Mesenchymal stem cell (in vitro differentiated cells and primary cell): ENCODE measurements around the gene MAP4K2.
A peak's percentile ranks its signal among the peaks of the same experiment; 100 is the strongest.

Experiments used
- DNase-seq: peaks from one replicate; pipeline ENCODE4 v3.0.0-alpha.2; 2013
- H2AFZ ChIP-seq: one replicate; pipeline ENCODE4 v1.6.1; 2013; ENCODE audit warnings: low read depth, mild to moderate bottlenecking, control low read depth, inconsistent platforms, low read length, moderate library complexity
- H2AK5ac ChIP-seq: 2 replicates; pipeline ENCODE4 v1.6.1; 2013; ENCODE audit warnings: low read length, moderate library complexity, mild to moderate bottlenecking, inconsistent platforms; ENCODE audit not compliant: severe bottlenecking
- H2BK120ac ChIP-seq: one replicate; pipeline ENCODE4 v1.6.1; 2013; ENCODE audit warnings: low read depth, mild to moderate bottlenecking, inconsistent platforms, low read length, moderate library complexity
- H2BK12ac ChIP-seq, 2 experiments: one replicate each; pipeline ENCODE4 v1.6.1; 2013; ENCODE audit warnings: inconsistent platforms in 2 of 2, low read length in 2 of 2, mild to moderate bottlenecking in 2 of 2, moderate library complexity in 2 of 2, control low read depth in 1 of 2
- H2BK15ac ChIP-seq: one replicate; pipeline ENCODE4 v1.6.1; 2013; ENCODE audit warnings: mild to moderate bottlenecking, low read depth, inconsistent platforms; ENCODE audit not compliant: poor library complexity, severe bottlenecking
- H2BK5ac ChIP-seq: 2 replicates; pipeline ENCODE4 v1.6.1; 2013; ENCODE audit warnings: low read depth, mild to moderate bottlenecking, low read length, control low read depth, inconsistent platforms; ENCODE audit not compliant: poor library complexity, severe bottlenecking
- H3K14ac ChIP-seq, 2 experiments: one replicate each; pipeline ENCODE4 v1.6.1; 2013; ENCODE audit warnings: inconsistent platforms in 2 of 2, low read length in 2 of 2, control low read depth in 1 of 2, mild to moderate bottlenecking in 1 of 2, moderate library complexity in 1 of 2
- H3K18ac ChIP-seq, 2 experiments: one replicate each; pipeline ENCODE4 v1.6.1; 2013; ENCODE audit warnings: inconsistent platforms in 2 of 2, low read length in 2 of 2, control low read depth in 1 of 2, low read depth in 1 of 2, mild to moderate bottlenecking in 1 of 2
- H3K23ac ChIP-seq, 2 experiments: one replicate each; pipeline ENCODE4 v1.6.1; 2013; ENCODE audit warnings: inconsistent platforms in 2 of 2, low read length in 2 of 2, mild to moderate bottlenecking in 2 of 2, moderate library complexity in 2 of 2, control low read depth in 1 of 2
- H3K27ac ChIP-seq: 2 replicates; pipeline ENCODE4 v1.5.1; 2013; ENCODE audit warnings: mild to moderate bottlenecking, moderate library complexity, low read length, control low read depth, inconsistent platforms; ENCODE audit not compliant: poor library complexity, severe bottlenecking
- H3K27me3 ChIP-seq, 2 experiments: 2 replicates each; pipeline versions ENCODE4 v1.6.1 to v1.7.0; 2013; ENCODE audit warnings: low read length in 2 of 2, mild to moderate bottlenecking in 2 of 2, moderate library complexity in 2 of 2, control low read depth in 1 of 2, inconsistent platforms in 1 of 2; ENCODE audit not compliant: control insufficient read depth in 1 of 2, insufficient read depth in 1 of 2
- H3K36me3 ChIP-seq, 2 experiments: 2 replicates each; pipeline versions ENCODE4 v1.6.1 to v1.7.0; 2013; ENCODE audit warnings: low read length in 2 of 2, control low read depth in 1 of 2, inconsistent platforms in 1 of 2, low read depth in 1 of 2, mild to moderate bottlenecking in 1 of 2; ENCODE audit not compliant: insufficient read depth in 2 of 2, control insufficient read depth in 1 of 2
- H3K4ac ChIP-seq, 2 experiments: one replicate each; pipeline ENCODE4 v1.6.1; 2013; ENCODE audit warnings: inconsistent platforms in 2 of 2, low read length in 2 of 2, mild to moderate bottlenecking in 2 of 2, moderate library complexity in 2 of 2, control low read depth in 1 of 2, low read depth in 1 of 2
- H3K4me1 ChIP-seq: 2 replicates; pipeline ENCODE4 v1.6.1; 2013; ENCODE audit warnings: low read depth, low read length, control low read depth; ENCODE audit not compliant: control insufficient read depth, insufficient read depth
- H3K4me2 ChIP-seq: 2 replicates; pipeline ENCODE4 v1.6.1; 2013; ENCODE audit warnings: low read length, mild to moderate bottlenecking, inconsistent platforms; ENCODE audit not compliant: poor library complexity, severe bottlenecking
- H3K4me3 ChIP-seq, 2 experiments: 2 replicates each; pipeline versions ENCODE4 v1.5.1 to v1.7.0; 2013; ENCODE audit warnings: low read length in 2 of 2, mild to moderate bottlenecking in 2 of 2, control low read depth in 1 of 2, low read depth in 1 of 2; ENCODE audit not compliant: insufficient read depth in 1 of 2
- H3K79me1 ChIP-seq: replicated peaks from 2 replicates; pipeline ENCODE4 v1.6.1; 2013; ENCODE audit warnings: mild to moderate bottlenecking, control low read depth, low read length, inconsistent platforms; ENCODE audit not compliant: poor library complexity, severe bottlenecking
- H3K9ac ChIP-seq: 2 replicates; pipeline ENCODE4 v1.7.0; 2013; ENCODE audit warnings: mild to moderate bottlenecking, low read length, moderate library complexity
- H3K9me3 ChIP-seq: 2 replicates; pipeline ENCODE4 v1.7.0; 2013; ENCODE audit warnings: mild to moderate bottlenecking, low read length; ENCODE audit not compliant: control insufficient read depth
- H4K8ac ChIP-seq: one replicate; pipeline ENCODE4 v1.6.1; 2013; ENCODE audit warnings: inconsistent platforms, mild to moderate bottlenecking, low read length, moderate library complexity
- H4K91ac ChIP-seq: one replicate; pipeline ENCODE4 v1.6.1; 2013; ENCODE audit warnings: mild to moderate bottlenecking, low read length, inconsistent platforms
- WGBS: methylation state at CpG from one replicate; pipeline ENCODE4 v1.1.7; 2013; ENCODE audit warnings: mixed read lengths; 5-methylcytosine and 5-hydroxymethylcytosine counted together

The MAP4K2 gene

DNA sequence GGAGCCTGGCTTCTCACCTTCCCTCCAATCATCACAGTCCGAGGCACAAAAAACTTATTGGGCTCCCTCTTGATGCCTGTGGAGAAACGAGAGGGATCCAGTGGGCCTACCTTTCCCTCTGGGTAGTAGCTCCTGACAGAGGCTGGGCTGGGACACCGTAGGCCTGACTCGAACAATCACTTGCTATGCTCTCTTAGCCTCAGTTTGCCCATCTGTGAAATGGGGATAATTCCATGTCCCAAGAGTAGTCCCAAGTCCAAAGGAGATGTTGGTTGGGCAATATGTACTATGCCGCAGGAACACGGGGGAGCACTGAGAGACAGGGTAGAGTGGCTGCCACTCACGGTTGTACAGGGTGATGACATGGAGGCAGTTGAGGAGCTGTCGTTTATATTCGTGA, 51.4 kb downstream of the MAP4K2 start:
- H3K23ac ChIP-seq, result no peak overlapping the region
- peaks cover 0 to 4% of the 10 kb centered on the region in 2 experiments for H3K27me3 ChIP-seq
- no peak overlapping the region for H3K4me3 ChIP-seq
- no peak overlapping the region for H2BK5ac ChIP-seq
- H4K91ac ChIP-seq, result no peak overlapping the region
- no peak overlapping the region for H2BK12ac ChIP-seq
- no peak overlapping the region for H3K14ac ChIP-seq
- no peak overlapping the region for H3K4me2 ChIP-seq
- no peak overlapping the region for H2AK5ac ChIP-seq
- peaks cover 2% of the 10 kb centered on the region for H3K4me1 ChIP-seq
- no peaks in the 10 kb centered on the region for H3K79me1 ChIP-seq
- H4K8ac ChIP-seq, result no peak overlapping the region
- no peak for DNase-seq
- H2BK120ac ChIP-seq, result no peak overlapping the region
- H3K4ac ChIP-seq, result no peak overlapping the region
- H2BK15ac ChIP-seq, result no peak overlapping the region
- no peak overlapping the region for H3K27ac ChIP-seq
- H3K18ac ChIP-seq, result no peak overlapping the region
- no peaks in the 10 kb centered on the region for H3K9me3 ChIP-seq
- no peak overlapping the region for H3K9ac ChIP-seq
- H3K36me3 ChIP-seq, result peaks cover 0 to 3% of the 10 kb centered on the region in 2 experiments
- no peak overlapping the region for H2AFZ ChIP-seq
- WGBS, result 90% methylated on average over 7 of the region's 9 CpGs

DNA sequence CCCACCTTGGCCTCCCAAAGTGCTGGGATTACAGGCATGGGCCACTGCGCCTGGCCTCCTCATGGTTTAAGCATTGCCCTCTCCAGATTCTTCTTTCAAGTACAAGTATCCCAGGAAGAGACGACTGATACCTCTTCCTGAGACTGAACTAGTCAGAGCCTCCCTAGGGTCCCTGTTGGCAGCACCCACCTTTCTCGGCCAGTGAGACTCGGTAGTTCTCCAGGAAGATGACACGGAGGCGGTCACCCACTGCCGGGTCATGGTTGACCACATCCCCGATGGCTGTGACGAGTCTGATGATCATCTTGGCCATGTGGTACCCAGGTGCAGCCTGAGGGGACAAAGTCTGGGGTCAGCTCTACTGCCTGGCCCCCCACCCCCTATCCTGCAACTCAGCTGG, 51.9 kb downstream of the MAP4K2 start:
- Histone ChIP-seq H3K9ac (no peak overlapping the region), H3K9me3 (no peaks in the 10 kb centered on the region), H2BK15ac (no peak overlapping the region), H3K23ac (no peak overlapping the region), H3K4me3 (no peak overlapping the region), H3K27ac (no peak overlapping the region), H2AFZ (no peak overlapping the region), H3K18ac (no peak overlapping the region), H3K27me3 (peaks cover 3 to 4% of the 10 kb centered on the region in 2 experiments), H3K36me3 (peaks cover 0 to 3% of the 10 kb centered on the region in 2 experiments), H2AK5ac (no peak overlapping the region), H4K91ac (no peak overlapping the region), H2BK120ac (no peak overlapping the region), H3K14ac (no peak overlapping the region), H3K4ac (no peak overlapping the region), H3K4me2 (no peak overlapping the region), H2BK5ac (no peak overlapping the region), H3K79me1 (no peaks in the 10 kb centered on the region), H2BK12ac (no peak overlapping the region), H3K4me1 (peaks cover 2% of the 10 kb centered on the region), H4K8ac (no peak overlapping the region)
- DNase-seq, result no peak
- WGBS, result 96% methylated on average over 9 of the region's 9 CpGs

DNA sequence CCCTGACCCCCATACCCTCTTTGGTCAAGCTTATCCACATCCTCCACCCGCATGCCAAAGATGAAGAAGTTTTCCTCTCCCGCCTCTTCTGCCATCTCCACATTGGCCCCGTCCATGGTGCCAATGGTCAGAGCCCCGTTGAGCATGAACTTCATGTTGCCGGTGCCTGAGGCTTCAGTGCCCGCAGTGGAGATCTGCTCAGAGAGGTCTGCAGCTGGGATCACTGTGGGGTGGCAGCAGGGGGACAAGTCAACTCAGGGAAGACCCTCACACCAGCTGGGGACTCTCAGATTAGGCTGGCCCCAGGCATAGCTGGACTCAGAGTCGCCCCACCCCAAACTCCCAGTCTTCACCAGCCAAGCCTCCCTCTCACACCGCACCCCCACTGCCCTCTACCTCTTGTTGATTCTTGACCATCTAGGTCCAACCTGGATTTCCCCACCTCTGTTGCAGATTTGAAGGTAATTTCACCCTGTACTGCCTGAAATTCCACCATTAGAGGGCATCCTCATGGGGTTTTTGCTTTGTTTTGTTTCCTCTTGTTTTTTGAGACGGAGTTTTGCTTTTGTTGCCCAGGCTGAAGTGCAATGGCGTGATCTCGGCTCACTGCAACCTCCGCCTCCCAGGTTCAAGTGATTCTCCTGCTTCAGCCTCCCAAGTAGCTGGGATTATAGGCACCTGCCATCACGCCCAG, 52.5 kb downstream of the MAP4K2 start:
- Histone ChIP-seq H3K4ac (no peak overlapping the region), H2AK5ac (no peak overlapping the region), H3K27ac (no peak overlapping the region), H2AFZ (no peak overlapping the region), H2BK5ac (no peak overlapping the region), H3K4me2 (no peak overlapping the region), H4K8ac (no peak overlapping the region), H3K23ac (no peak overlapping the region), H2BK15ac (no peak overlapping the region), H3K9me3 (no peaks in the 10 kb centered on the region), H3K14ac (no peak overlapping the region), H3K27me3 (peaks cover 8 to 9% of the 10 kb centered on the region in 2 experiments), H3K9ac (no peak overlapping the region), H3K4me3 (no peak overlapping the region), H4K91ac (peak overlapping the region; percentile 22), H3K36me3 (peaks cover 0 to 3% of the 10 kb centered on the region in 2 experiments), H3K4me1 (peaks cover 8% of the 10 kb centered on the region), H2BK120ac (no peak overlapping the region), H3K79me1 (no peaks in the 10 kb centered on the region), H2BK12ac (no peak overlapping the region), H3K18ac (no peak overlapping the region)
- DNase-seq, result no peak
- 94% methylated on average over 13 of the region's 13 CpGs for WGBS

DNA sequence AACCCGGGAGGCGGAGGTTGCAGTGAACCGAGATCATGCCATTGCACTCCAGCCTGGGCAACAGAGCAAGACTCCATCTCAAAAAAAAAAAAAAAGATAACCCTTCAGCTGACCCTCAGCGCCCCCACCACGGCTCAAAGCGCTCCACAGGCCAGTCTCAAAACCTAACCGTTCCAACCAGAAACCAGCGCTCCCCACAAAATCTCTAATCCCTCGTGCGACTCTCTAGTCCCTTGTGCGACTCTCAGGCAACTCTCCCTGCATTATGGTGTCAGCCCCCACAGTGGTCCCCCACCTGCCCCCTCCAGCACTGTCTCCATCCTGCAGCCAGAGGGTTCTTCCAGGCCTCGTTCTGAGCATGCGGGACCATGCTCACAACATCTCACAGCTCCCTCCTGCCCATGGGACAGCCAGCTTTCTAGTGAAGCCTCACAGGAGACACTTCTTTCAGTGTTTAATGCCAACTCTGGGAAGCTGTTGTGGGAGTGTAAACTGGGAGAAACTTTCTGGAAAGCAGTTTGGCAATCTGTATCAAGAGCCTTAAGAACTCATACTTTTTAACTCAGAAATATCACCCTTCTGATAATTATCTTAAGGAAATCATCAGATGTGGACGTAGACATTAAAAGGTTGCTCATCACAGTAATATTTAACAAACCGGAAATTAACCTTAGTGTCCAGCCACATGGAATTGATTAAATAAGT, 54.9 kb downstream of the MAP4K2 start:
- WGBS, result 91% methylated on average over 13 of the region's 15 CpGs
- Histone ChIP-seq H3K14ac (no peak overlapping the region), H3K27me3 (peaks cover 27% of the 10 kb centered on the region in 2 experiments), H2BK120ac (no peak overlapping the region), H2BK12ac (no peak overlapping the region), H3K79me1 (no peaks in the 10 kb centered on the region), H3K23ac (no peak overlapping the region), H2BK5ac (no peak overlapping the region), H2AK5ac (no peak overlapping the region), H4K8ac (no peak overlapping the region), H2BK15ac (no peak overlapping the region), H3K4me1 (peaks cover 29% of the 10 kb centered on the region), H3K4ac (no peak overlapping the region), H2AFZ (no peak overlapping the region), H4K91ac (no peak overlapping the region), H3K18ac (no peak overlapping the region), H3K27ac (no peak overlapping the region), H3K4me3 (no peak overlapping the region), H3K4me2 (no peak overlapping the region), H3K9me3 (no peaks in the 10 kb centered on the region), H3K36me3 (peaks cover 0 to 3% of the 10 kb centered on the region in 2 experiments), H3K9ac (peak overlapping the region; percentile 24)
- DNase-seq, result no peak
